ENCODE results near the gene LIX1L.

DNA sequence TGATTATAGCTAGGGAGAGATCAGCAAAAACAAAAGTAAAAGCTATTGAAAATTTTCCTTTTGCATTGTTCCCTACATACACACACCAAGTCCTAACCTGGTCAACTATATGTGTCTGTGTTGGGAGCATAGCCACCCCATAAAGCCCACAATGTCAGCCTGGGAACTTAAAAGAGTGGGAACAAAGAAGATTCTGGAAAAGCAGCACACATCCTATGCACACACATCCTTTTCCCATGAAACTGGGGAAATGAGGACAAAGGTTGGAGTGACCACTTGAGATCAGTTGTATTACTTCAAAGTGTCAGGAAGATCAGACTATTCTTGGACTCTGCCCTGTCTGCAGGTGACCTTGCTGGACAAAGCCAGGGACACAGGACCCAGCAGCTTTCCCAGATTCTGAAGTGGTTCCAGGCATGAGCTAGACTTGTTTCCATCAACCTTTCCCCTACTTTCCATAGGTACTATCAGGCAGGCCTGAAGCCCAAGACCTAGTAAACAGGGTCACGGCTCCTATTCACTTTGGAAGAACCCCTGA, 22.7 kb upstream of the LIX1L start:
- TF ChIP-seq CTCF (IDR thresholded peaks at IDR 0.05) = no peak
- TF ChIP-seq POLR2AphosphoS5 (IDR thresholded peaks at IDR 0.05) = peak in 1 of 4 donors; percentile 9
- no peak for TF ChIP-seq POLR2A (IDR thresholded peaks at IDR 0.05)
- no peak for TF ChIP-seq EP300 (IDR thresholded peaks at IDR 0.05)
